ENCODE measurements around the gene TPST1. TPM values are rescaled to one million over a fixed set of nuclear protein-coding genes. Genes with fewer than 3 reads are reported as not detected.
"Not testable (repeated sequence)": the region's sequence is repeated elsewhere in the genome, so short reads cannot be mapped to it uniquely, and the experiment has no call there.

Gene TPST1
- total and polyA plus RNA-seq, 9 of the 15 experiments (the other 6 are each of a cell fraction or from before 2014, with no cell fraction given) = 0.15 to 2.2 (median 0.53) TPM

DNA sequence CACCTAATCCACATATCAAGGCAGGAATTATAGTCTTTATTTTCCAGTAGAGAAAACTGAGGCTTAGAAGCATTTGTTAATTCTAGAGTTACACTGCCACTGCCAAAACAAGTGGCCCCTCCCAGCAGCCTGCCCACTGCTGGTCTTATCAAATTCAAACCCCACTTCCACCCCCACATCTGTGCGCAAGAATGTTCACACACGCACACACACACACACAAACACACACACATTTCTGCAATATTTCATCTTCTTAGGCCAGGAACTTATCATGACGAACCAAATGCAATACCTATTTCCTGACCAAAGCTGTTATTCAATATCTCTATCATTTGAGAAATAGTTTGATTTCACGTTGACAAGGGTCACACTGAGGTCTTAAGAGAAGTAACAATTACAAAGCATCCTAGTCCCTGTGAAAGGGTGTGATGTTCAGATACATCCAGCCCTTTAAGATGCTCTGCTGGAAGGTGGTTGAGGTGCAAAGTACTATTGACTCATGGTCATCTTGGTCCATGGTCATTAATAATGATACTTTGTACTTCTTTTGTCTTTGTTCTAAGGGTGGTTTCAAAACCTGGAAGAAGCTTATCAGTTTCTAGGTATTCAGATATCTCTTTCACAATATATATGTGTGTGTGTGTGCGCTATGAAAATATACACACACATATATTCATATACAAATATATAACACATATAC, 169.2 kb downstream of the TPST1 start (continued):
- TF ChIP-seq, protein P1, sequence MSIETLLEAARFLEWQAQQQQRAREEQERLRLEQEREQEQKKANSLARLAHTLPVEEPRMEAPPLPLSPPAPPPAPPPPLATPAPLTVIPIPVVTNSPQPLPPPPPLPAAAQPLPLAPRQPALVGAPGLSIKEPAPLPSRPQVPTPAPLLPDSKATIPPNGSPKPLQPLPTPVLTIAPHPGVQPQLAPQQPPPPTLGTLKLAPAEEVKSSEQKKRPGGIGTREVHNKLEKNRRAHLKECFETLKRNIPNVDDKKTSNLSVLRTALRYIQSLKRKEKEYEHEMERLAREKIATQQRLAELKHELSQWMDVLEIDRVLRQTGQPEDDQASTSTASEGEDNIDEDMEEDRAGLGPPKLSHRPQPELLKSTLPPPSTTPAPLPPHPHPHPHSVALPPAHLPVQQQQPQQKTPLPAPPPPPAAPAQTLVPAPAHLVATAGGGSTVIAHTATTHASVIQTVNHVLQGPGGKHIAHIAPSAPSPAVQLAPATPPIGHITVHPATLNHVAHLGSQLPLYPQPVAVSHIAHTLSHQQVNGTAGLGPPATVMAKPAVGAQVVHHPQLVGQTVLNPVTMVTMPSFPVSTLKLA (conservative IDR thresholded peaks at IDR 0.05) = 0 out of 4 replicates have a peak, but pooled peaks of 1 of the 2 experiments have one; percentile 15
- TF ChIP-seq DPF2 (IDR thresholded peaks at IDR 0.05) (peak; percentile 66), EP300 (IDR thresholded peaks at IDR 0.05; ENCODE audit: low read length) (peak; percentile 23; the same call in 1 of the 2 replicates), NCOR1 (IDR thresholded peaks at IDR 0.05) (peak; percentile 45), KDM1A (IDR thresholded peaks at IDR 0.05) (peak; percentile 23 to 32; a peak in 1 of 4 replicates), CEBPG (tag; conservative IDR thresholded peaks at IDR 0.05 in 1 of 2, IDR thresholded peaks at IDR 0.05 in 1 of 2) (peak in 1 of 2 experiments; percentile 45; a peak in 2 of 4 replicates), CREM (IDR thresholded peaks at IDR 0.05; ENCODE audit: low read depth) (peak; percentile 40; the same call in 1 of the 2 replicates), SMARCC2 (IDR thresholded peaks at IDR 0.05; ENCODE audit: low read depth) (0 out of 2 replicates have a peak, but pooled peaks have one; percentile 33), LEF1 (IDR thresholded peaks at IDR 0.05) (0 out of 2 replicates have a peak, but pooled peaks have one; percentile 32), MYNN (IDR thresholded peaks at IDR 0.05) (peak; percentile 28; the same call in 1 of the 2 replicates), CBFA2T3 (IDR thresholded peaks at IDR 0.05) (peak; percentile 74)
- TF ChIP-seq, protein P2, sequence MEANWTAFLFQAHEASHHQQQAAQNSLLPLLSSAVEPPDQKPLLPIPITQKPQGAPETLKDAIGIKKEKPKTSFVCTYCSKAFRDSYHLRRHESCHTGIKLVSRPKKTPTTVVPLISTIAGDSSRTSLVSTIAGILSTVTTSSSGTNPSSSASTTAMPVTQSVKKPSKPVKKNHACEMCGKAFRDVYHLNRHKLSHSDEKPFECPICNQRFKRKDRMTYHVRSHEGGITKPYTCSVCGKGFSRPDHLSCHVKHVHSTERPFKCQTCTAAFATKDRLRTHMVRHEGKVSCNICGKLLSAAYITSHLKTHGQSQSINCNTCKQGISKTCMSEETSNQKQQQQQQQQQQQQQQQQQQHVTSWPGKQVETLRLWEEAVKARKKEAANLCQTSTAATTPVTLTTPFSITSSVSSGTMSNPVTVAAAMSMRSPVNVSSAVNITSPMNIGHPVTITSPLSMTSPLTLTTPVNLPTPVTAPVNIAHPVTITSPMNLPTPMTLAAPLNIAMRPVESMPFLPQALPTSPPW (CRISPR knock-in tag; IDR thresholded peaks at IDR 0.05) = peak; percentile 58
- TF ChIP-seq, protein P3, sequence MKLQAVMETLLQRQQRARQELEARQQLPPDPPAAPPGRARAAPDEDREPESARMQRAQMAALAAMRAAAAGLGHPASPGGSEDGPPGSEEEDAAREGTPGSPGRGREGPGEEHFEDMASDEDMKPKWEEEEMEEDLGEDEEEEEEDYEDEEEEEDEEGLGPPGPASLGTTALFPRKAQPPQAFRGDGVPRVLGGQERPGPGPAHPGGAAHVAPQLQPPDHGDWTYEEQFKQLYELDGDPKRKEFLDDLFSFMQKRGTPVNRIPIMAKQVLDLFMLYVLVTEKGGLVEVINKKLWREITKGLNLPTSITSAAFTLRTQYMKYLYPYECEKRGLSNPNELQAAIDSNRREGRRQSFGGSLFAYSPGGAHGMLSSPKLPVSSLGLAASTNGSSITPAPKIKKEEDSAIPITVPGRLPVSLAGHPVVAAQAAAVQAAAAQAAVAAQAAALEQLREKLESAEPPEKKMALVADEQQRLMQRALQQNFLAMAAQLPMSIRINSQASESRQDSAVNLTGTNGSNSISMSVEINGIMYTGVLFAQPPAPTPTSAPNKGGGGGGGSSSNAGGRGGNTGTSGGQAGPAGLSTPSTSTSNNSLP (IDR thresholded peaks at IDR 0.05; ENCODE audit: borderline replicate concordance, low read depth, low read length) = 0 out of 2 replicates have a peak, but pooled peaks have one; percentile 39
- TF ChIP-seq CEBPG, MYNN (CRISPR knock-in tag; IDR thresholded peaks at IDR 0.05): not testable (repeated sequence)

Data from K562 (cell line).